Endodermal cell (in vitro differentiated cells): ENCODE data around the gene NUP43. TPM values are rescaled to one million over a fixed set of nuclear protein-coding genes. Genes with fewer than 3 reads are reported as not detected.
"Not testable (repeated sequence)": the region's sequence is repeated elsewhere in the genome, so short reads cannot be mapped to it uniquely, and the experiment has no call there.

Source experiments
- DNase-seq: peaks from one replicate; pipeline ENCODE4 v3.0.0-alpha.2; 2017
- H3K27ac ChIP-seq: 2 replicates; pipeline ENCODE4 v1.5.1; 2013; ENCODE audit warnings: mild to moderate bottlenecking, low read depth, low read length, moderate library complexity
- H3K27me3 ChIP-seq: 2 replicates; pipeline ENCODE4 v1.6.1; 2013; ENCODE audit warnings: mild to moderate bottlenecking, low read length, moderate library complexity; ENCODE audit not compliant: insufficient read depth, control insufficient read depth, poor library complexity, severe bottlenecking
- H3K36me3 ChIP-seq: 2 replicates; pipeline ENCODE4 v1.7.0; 2013; ENCODE audit warnings: mild to moderate bottlenecking, low read length, moderate library complexity; ENCODE audit not compliant: control insufficient read depth, insufficient read depth
- H3K4me1 ChIP-seq: one replicate; pipeline ENCODE4 v1.7.0; 2013; ENCODE audit warnings: low read length; ENCODE audit not compliant: control insufficient read depth, insufficient read depth
- H3K4me3 ChIP-seq: 2 replicates; pipeline ENCODE4 v1.5.1; 2013; ENCODE audit warnings: mild to moderate bottlenecking, low read length, moderate library complexity
- H3K9ac ChIP-seq: 2 replicates; pipeline ENCODE4 v1.6.1; 2013; ENCODE audit warnings: mild to moderate bottlenecking, low read length, moderate library complexity; ENCODE audit not compliant: poor library complexity, severe bottlenecking; ENCODE audit errors: extremely low read depth
- H3K9me3 ChIP-seq: 2 replicates; pipeline ENCODE4 v1.6.1; 2013; ENCODE audit warnings: mild to moderate bottlenecking, low read length, moderate library complexity; ENCODE audit not compliant: control insufficient read depth
- H3K27ac Mint-ChIP-seq: 2 replicates; pipeline ENCODE4 v1.8.0; 2020; ENCODE audit warnings: mixed read lengths
- H3K27me3 Mint-ChIP-seq: 2 replicates; pipeline ENCODE4 v1.8.0; 2021; ENCODE audit warnings: mild to moderate bottlenecking, mixed read lengths; ENCODE audit not compliant: insufficient read depth
- H3K36me3 Mint-ChIP-seq: 2 replicates; pipeline ENCODE4 v1.8.0; 2020; ENCODE audit warnings: low read depth, mixed read lengths
- H3K4me1 Mint-ChIP-seq: 2 replicates; pipeline ENCODE4 v1.8.0; 2020; ENCODE audit warnings: mixed read lengths
- H3K4me3 Mint-ChIP-seq: 2 replicates; pipeline ENCODE4 v1.8.0; 2020; ENCODE audit warnings: mild to moderate bottlenecking, moderate library complexity, mixed read lengths
- H3K9me3 Mint-ChIP-seq: 2 replicates; pipeline ENCODE4 v1.8.0; 2020; ENCODE audit warnings: mild to moderate bottlenecking, mixed read lengths
- WGBS, 2 experiments: methylation state at CpG; one replicate each; pipeline versions ENCODE4 v1.1.5 to v1.1.7; 2013; ENCODE audit warnings: missing lambda C conversion rate in 2 of 2, mixed read lengths in 1 of 2; ENCODE audit not compliant: insufficient coverage in 1 of 2, insufficient read length in 1 of 2; 5-methylcytosine and 5-hydroxymethylcytosine counted together
- total RNA-seq, 2 donors: library from RNA; stranded (reverse); fragmentation: NEBNext Ultra II Directional in 1 of 2; extraction: Animal tissue kit (Norgen Biotek cat#: 25700) in 1 of 2; gene quantifications; 2 replicates in 1 of 2; 3 replicates in 1 of 2; pipeline ENCODE4 v1.2.1, GENCODE V29; 2021
- TF ChIP-seq, protein P1 (sequence below): fragments of 200-600 bp; sonication (generic); conservative IDR thresholded peaks from 2 replicates; pipeline ENCODE4 v1.5.0; 2021; ENCODE audit warnings: antibody characterized with exemption, mild to moderate bottlenecking

The NUP43 gene
- total RNA-seq, 2 donors from 2014 or later: 80.9 to 85.1 TPM

DNA sequence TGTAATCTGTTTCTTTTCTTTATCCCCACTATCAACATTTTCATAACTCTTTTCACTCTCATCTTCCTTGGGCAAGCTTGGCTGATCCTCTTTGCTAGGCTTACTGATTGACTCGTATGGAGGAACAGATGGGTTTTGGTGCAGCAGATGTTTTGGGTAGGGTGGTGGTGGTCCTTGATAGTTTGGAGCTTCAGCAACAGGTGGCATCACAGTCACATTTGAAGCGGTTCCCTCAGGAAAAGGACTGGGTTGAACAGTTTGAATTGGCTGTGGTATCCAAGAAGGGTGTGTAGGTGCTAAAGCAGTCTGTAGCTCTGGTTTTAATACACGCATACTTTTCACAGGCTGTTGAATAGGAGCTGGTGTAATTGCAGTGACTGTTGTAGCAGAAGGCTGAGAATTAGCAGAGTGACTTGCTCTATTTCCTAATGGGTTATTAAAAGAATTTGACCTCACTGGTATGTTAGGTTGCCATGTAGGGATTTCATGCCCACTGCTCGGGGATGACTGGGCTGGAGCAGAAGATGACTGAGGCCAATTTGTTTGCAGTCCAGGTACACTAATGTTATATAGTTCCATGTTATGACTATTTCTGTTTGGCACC lies 63.0 kb downstream of the NUP43 start:
- no peak overlapping the region for H3K27ac Mint-ChIP-seq
- TF ChIP-seq, protein P1, sequence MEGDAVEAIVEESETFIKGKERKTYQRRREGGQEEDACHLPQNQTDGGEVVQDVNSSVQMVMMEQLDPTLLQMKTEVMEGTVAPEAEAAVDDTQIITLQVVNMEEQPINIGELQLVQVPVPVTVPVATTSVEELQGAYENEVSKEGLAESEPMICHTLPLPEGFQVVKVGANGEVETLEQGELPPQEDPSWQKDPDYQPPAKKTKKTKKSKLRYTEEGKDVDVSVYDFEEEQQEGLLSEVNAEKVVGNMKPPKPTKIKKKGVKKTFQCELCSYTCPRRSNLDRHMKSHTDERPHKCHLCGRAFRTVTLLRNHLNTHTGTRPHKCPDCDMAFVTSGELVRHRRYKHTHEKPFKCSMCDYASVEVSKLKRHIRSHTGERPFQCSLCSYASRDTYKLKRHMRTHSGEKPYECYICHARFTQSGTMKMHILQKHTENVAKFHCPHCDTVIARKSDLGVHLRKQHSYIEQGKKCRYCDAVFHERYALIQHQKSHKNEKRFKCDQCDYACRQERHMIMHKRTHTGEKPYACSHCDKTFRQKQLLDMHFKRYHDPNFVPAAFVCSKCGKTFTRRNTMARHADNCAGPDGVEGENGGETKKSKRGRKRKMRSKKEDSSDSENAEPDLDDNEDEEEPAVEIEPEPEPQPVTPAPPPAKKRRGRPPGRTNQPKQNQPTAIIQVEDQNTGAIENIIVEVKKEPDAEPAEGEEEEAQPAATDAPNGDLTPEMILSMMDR: no peak
- no peaks in the 10 kb centered on the region for H3K9me3 Mint-ChIP-seq
- Histone ChIP-seq H3K27ac (no peak overlapping the region), H3K36me3 (peaks cover 57% of the 10 kb centered on the region), H3K9ac (no peak overlapping the region), H3K4me3 (no peak overlapping the region), H3K9me3 (no peaks in the 10 kb centered on the region), H3K4me1 (no peaks in the 10 kb centered on the region), H3K27me3 (no peaks in the 10 kb centered on the region)
- 89 to 100% methylated on average over 2 to 4 of the region's 4 CpGs for WGBS, 2 experiments
- DNase-seq: no peak
- H3K4me3 Mint-ChIP-seq: no peak overlapping the region
- peaks cover 45% of the 10 kb centered on the region for H3K36me3 Mint-ChIP-seq
- no peaks in the 10 kb centered on the region for H3K4me1 Mint-ChIP-seq
- H3K27me3 Mint-ChIP-seq: no peaks in the 10 kb centered on the region

DNA sequence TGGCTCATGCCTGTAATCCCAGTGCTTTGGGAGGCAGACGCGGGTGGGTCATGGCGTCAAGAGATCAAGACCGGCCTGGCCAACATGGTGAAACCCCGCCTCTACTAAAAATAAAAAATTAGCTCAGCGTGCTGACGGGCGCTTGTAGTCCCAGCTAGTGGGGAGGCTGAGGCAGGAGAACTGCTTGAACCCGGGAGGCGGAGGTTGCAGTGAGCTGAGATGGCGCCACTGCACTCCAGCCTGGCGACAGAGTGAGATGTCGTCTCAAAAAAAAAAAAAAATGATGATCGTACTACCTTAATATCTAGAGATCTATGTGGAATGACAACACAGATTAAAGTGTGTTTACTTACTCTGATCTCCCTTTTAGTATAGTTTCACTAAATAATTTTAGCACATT lies 64.5 kb downstream of the NUP43 start:
- H3K36me3 ChIP-seq: peaks cover 62% of the 10 kb centered on the region
- H3K27me3 Mint-ChIP-seq, H3K4me3 ChIP-seq, DNase-seq, H3K4me1 ChIP-seq, H3K9ac ChIP-seq, H3K27me3 ChIP-seq, H3K27ac Mint-ChIP-seq, H3K9me3 ChIP-seq, H3K9me3 Mint-ChIP-seq, H3K4me3 Mint-ChIP-seq, H3K27ac ChIP-seq, H3K4me1 Mint-ChIP-seq: not testable (repeated sequence)
- 92 to 98% methylated on average over 9 to 13 of the region's 14 CpGs for WGBS, 2 experiments
- peaks cover 52% of the 10 kb centered on the region for H3K36me3 Mint-ChIP-seq

DNA sequence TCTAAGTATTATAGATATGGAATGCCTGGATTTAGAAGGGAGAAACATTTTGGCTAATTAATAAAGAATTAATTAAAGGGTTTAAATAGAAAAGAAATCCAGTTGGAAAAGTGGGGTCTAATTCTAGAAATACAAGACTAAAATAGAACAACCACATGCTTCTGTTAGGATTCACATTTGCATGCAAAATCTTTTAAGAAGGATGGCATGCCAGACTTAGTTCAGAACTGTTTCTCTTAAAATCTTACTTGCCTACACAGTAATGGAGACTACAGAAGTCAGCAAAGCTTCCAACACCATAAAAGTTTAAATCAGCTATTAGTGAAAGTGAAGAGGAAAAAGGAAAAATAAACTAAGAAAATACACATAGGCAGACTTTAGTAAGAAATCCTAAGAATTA lies 65.1 kb downstream of the NUP43 start:
- no peaks in the 10 kb centered on the region for H3K4me1 Mint-ChIP-seq
- Histone ChIP-seq H3K9me3 (no peaks in the 10 kb centered on the region), H3K4me3 (no peak overlapping the region), H3K9ac (no peak overlapping the region), H3K27me3 (no peaks in the 10 kb centered on the region), H3K4me1 (no peaks in the 10 kb centered on the region), H3K27ac (no peak overlapping the region), H3K36me3 (peaks cover 63% of the 10 kb centered on the region)
- peak overlapping the region; percentile 23 for H3K27ac Mint-ChIP-seq
- TF ChIP-seq, protein P1: no peak
- H3K4me3 Mint-ChIP-seq: no peak overlapping the region
- no peaks in the 10 kb centered on the region for H3K9me3 Mint-ChIP-seq
- H3K27me3 Mint-ChIP-seq: no peaks in the 10 kb centered on the region
- no peak for DNase-seq
- peaks cover 52% of the 10 kb centered on the region for H3K36me3 Mint-ChIP-seq

DNA sequence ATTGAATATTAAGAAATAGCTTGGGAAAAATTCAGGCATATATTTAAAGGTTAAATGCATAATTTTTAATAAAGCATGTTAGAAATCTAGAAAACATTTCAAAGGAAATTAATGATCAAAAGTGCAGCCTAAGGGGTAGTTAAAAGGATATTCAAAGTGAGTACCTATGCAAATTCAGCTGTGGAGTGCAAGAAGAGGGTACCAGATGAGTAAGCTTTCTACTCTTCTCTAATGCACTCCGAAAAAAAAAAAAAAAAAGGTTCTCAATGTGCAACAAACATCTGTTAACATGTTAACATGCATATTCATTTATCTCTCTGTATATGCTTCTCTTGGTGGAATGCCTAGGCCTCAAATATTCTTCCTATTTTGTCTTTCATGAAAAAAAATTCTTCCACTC lies 65.8 kb downstream of the NUP43 start:
- TF ChIP-seq, protein P1: no peak
- Mint-ChIP-seq H3K4me1 (no peaks in the 10 kb centered on the region), H3K4me3 (no peak overlapping the region), H3K27ac (no peak overlapping the region), H3K9me3 (no peaks in the 10 kb centered on the region), H3K36me3 (peaks cover 52% of the 10 kb centered on the region), H3K27me3 (no peaks in the 10 kb centered on the region)
- WGBS, 2 experiments: 91% methylated on average over 1 of the region's 1 CpG; no CpG with 5 or more reads in 1 of the 2 experiments
- Histone ChIP-seq H3K9ac (no peak overlapping the region), H3K36me3 (peaks cover 63% of the 10 kb centered on the region), H3K9me3 (no peaks in the 10 kb centered on the region), H3K4me1 (no peaks in the 10 kb centered on the region), H3K4me3 (no peak overlapping the region), H3K27me3 (no peaks in the 10 kb centered on the region), H3K27ac (no peak overlapping the region)
- no peak for DNase-seq
